HG03103 (cell line): ENCODE results near the gene SIGLEC7.

Experiments
- ATAC-seq: cut with Tn5 transposase; IDR thresholded peaks from one replicate; pipeline ENCODE4 v1.9.1; 2021; ENCODE audit warnings: low read depth; ENCODE audit not compliant: unreplicated experiment

SIGLEC7 gene

GRCh38 chr19:51142119-51142518, at the start of gene SIGLEC7:
SIGLEC7 (plus strand) TSS chr19:51142301; CDS start chr19:51142370, 69 bp downstream.
- ATAC-seq: no peak

- no peak for ATAC-seq
These were observed 49.0 kb upstream of the SIGLEC7 start for GRCh38 chr19:51093101-51093500.

DNA sequence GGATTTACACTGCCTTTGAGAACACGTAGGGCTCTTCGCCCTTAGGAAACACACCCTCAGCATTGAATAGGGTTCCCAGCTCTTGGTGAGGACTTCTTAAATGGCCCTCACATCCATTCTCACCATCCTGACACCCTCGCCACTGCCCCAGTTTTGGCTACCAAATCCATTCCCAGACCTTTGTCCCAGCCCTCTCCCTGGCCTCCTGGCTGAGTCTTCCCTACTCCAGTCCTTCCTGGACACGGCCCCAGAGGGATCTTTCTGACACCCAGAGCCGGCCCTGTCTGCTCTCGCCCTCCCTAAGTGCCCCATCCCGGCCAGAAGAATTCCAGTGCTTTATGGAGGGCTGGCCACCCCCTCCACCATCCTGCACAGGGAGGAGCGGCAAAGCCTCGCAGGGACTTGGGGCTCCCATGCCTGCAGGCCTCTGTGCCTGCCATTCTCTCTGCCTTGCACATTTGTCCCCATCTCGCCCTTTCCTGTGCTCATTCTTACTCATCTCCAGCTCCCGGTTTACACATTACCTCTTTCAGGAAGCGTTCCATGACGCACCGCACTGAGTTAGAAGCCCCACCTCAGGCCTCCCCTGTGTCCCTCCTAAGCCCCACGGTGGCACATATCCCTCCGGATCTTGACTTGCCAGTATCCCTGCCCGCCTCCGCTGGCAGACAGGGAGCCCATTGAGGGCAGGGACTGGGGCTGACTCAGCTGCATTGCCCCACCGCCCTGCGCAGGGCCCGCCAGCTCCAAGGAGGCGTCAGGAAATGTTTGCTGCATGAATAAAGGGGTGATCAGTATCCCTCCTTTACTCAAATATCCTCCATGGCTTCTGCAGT, 48.4 kb upstream of the SIGLEC7 start:
- ATAC-seq: no peak

- ATAC-seq: no peak
These were observed 47.3 kb upstream of the SIGLEC7 start for GRCh38 chr19:51094696-51095279.

DNA sequence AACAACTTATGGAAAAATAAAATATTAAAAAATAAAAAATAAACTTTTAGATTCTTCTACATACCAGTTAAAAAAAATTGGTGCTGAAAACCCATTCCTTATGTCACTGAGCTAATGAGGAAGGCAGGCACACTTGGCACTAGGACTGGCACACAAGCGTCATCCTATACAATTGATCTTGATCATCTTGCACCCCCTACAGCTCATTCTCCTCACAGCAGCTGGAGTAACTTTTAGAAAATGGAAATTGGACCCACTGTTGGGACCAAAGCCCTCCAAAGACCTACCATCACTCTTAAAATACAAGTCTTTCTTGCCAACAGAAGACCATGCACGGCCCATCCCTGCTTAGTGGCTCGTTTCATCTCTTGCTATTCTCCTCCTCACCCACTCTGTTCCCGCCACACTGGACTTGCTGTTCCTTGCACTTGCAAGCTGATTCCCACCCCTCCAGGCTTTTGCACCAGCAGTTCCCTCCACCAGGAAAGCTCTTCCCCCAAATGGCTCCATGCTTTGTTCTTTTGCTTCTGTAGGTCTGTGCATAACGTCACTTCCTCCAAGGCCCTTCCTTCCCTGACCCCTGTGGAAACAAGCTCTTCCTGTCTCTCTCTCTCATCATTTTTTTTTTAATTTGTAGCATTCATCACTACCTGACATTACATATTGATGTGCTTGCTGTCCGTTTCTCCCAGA, 45.5 kb upstream of the SIGLEC7 start:
- no peak for ATAC-seq

DNA sequence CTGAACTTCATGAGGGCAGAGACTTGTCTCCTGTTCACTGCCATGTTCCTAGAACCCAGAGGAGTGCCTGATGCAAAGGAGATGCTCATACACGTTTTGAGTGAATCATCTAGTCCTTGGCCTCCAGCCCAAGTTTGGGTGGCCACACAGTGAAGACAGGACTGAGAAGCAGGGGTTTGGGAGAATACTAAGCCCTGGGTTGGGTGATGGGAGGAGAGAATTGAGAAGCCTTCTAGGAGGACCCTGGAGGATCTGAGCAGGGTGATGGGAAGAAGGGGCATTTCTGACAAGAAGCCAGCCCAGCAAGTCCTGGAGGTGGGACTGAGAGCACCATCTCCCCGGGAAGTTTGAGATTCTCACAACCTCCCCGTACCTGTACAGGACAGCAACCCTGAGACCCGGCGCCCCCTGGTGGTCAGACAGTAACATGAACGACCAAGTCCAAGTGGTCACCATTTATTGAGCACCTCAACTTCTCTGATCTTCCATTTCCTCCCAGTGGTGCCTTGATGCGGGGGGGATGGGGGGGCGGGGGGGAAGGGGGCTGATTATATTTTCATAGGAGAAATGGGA, 44.8 kb upstream of the SIGLEC7 start:
- ATAC-seq: no peak

DNA sequence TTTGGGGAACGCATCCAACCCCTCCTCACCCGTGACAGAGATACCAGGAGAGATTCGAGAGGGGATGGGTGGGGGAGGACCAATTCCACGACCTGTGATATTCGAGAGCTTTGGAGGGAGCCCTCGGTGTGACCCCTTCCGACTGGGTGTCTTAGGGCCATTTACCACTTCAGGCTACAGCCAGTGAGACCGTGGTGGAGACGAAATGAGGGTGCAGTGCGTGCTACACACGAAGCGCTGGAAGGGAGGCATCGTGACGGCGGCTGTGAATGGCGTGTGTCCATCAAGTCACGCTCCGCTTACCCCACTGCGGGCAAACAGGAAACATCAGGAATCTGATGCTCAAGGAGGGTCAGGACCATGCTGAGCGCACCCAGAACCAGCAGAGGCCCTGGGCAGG, 44.3 kb upstream of the SIGLEC7 start:
- ATAC-seq: no peak

DNA sequence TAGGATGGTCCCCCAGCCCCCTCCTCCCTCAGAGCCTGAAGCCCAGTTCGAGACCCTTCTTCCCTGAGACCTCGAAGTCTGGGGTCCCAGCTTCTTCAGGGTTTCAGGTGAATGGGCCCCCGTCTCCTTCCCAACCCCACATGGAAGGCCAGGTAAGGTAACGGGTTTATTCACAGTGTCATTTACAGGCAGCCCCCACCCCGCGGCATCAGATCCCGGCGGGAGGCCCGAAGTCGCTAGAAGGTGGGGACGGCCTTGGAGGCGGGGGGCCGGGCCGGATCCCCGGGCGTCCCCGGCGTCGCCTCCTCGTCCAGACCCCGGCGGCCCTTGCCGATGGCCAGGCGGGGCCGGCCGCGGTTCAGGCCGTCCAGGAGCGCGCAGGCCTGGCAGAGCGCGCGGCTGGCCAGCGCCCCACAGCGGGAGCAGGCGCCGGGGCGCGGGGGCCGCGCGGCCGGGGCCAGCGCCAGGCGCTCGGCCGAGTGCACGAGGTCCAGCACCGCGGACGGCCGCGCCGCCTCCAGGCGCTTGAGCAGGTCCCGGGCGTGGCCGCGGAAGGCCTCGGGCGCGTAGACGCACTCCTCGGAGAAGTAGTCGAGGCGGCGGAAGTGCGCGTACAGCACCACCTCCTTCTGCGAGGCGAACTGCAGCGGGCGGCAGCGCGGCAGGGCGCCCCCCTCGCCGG, 43.6 kb upstream of the SIGLEC7 start:
- no peak for ATAC-seq

- ATAC-seq: no peak
These were observed 43.1 kb upstream of the SIGLEC7 start for GRCh38 chr19:51099047-51099382.

DNA sequence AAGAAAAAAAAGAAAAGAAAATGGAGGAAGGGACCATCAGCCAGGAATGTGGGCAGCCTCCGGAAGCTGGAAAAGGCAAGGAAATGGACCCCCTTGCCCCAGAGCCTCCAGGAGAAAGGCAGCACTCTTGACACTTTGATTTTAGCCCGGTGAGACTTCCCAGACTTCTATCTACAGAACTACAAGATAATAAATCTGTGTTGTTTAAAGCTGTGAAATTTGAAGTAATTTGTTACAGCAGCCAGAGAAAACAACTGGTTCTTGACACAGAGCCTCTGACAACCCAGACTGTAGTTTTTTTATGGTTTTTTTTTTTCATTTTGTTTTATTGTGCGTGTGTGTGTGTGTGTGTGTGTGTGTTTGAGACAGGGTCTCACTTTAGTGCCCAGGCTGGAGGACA, 41.5 kb upstream of the SIGLEC7 start:
- ATAC-seq: no peak

- ATAC-seq: no peak
These were observed 40.8 kb upstream of the SIGLEC7 start for GRCh38 chr19:51101171-51101865.

DNA sequence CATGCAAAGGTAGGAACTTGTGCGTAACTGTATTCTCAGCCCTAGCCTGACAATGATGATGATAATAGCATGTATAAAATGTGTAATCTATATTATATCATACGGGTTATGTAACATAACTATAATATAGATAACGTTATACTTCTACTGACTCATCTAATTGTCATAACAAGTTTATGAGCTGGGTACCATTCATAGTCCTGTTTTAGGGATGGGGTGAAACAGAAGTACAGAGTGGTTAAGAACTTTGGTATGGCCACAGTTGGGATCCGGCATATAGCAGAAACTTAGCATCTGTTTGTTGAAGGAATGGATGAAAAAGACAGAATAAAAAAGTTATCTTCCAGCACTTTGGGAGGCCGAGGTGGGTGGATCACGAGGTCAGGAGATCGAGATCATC, 39.1 kb upstream of the SIGLEC7 start:
- no peak for ATAC-seq

DNA sequence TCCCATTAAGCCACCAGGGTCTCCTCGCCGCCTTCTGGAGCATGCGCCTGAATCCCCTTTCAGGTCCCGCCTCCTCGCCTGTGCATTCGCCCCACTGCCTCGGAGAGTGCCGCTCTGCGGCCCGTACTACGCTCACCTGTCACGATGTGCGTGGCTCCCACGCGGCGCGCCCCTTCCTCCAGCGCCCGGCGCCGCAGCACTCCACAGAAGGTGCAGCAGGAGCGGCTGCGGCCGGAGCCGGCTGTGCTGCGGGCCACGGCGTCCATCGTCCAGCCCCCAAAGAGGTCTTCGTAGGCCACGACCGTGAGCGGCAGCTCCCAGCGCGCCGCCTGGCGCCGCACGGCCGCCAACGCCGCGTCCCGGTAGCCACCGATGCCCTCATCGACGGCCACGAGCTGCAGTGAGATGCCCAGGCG, 38.2 kb upstream of the SIGLEC7 start:
- no peak for ATAC-seq

- ATAC-seq: no peak
These were observed 34.6 kb upstream of the SIGLEC7 start for GRCh38 chr19:51107406-51108065.

DNA sequence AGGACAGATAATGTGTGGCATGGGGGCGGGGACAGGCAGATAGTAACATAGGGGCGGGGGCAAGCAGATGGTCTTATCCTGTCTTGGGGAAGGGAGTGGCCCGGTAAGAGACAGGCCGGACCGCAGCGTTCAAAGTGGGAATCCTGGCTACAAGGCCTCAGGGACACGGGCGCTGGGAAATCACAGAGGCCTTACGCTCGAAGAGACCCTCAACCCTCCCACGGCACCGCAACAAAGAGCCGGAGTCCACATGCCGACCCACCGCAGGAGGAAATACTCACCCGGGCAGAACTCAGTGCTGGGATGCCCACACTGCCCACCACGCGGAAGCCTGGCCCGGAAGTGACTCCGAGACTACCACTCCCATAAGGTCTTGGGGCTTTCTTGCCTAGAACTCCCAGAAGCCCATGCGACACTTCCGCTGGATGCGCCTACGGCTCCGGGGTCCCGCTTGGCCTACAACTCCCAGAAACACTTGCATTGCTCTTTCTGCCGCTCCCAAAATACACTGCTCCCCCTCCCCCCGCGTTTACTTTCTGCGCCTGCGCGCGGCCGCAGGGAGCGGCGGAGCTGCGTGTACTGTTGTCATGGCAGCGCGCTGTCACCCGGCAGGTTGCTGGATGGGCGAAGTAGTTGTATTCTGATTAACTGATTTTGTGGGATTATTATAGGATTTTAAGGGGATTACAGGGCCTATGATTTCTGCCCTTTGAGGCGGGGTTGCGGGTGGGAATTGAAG, 33.9 kb upstream of the SIGLEC7 start, which contains the start of gene CTU1:
Gene CTU1 (minus strand): TSS at position 344 of the 739 bp plus-strand sequence. CDS start 3,840 bp downstream, outside the sequence.
- peak; percentile 95 for ATAC-seq

- peak; percentile 23 for ATAC-seq
These were observed 33.3 kb upstream of the SIGLEC7 start for GRCh38 chr19:51108805-51109146.

DNA sequence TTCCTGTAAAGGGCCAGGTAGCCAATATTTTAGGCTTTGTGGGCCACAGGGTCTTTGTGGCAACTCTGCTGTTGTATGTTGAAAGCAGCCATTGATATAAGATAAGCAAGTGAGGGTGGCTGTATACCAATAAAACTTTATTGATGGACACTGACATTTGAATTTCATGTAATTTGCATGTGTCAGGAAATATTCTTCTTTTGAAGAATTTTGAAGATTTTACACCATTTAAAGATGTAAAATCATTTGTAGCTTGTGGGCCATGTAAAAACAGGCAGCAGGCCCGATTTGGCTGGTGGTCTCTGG, 31.5 kb upstream of the SIGLEC7 start:
- ATAC-seq: no peak

DNA sequence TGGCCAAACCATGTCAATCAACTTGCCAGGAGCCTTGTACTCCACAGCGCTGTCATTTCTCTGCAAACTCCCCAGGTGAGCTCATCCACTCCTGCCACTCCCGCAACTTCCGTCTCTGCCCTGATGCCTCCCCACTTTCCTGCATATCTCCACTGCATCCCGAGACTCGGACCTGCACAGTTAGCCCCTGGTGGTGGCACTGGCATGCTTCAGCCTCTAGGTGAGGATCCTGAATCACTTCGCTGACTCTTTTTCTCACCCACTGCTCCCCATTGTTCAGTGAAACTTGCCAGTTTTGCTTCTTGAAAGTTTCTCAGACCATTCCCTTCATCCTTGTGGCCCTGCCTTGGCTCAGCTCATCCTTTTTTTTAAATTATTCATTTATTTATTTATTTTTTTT, 30.5 kb upstream of the SIGLEC7 start:
- ATAC-seq: no peak

DNA sequence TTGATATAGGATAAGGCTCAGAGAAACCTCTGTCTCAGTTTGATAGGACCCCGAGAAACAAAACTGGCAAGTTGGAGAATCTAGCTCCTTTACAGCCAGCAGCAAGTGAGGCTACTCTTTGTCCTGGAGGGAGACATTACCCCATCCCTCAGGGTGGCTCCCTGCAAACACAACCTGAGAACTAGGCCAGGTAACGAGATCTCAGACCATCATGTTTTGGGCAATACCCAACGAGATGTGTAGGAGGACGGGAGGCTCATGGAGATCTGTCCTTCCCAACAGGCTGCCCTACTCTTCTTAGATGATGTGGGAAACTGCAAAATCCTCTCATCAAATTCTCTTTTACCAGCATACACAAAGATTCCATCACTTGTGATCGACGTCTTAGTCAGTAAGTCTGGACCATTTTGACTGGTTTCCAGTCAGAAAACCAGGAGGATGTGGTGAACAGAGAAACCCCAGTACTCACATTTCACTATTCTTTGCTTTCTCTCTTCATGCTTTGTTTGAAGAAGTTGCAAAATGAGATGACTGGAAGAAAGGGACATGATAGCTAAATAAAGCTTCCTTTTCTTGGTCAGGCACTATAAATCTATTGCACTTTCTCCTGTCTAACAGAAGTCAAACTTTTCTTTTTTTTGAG, 27.9 kb upstream of the SIGLEC7 start:
- no peak for ATAC-seq
